GM12801 (cell line): Measurements from ENCODE around the gene C1orf210.

ENCODE experiments used
- TF ChIP-seq, protein P1 (sequence below): IDR thresholded peaks from one replicate; pipeline ENCODE4 v1.5.1; 2011; ENCODE audit warnings: control low read depth; ENCODE audit not compliant: insufficient read length; ENCODE audit errors: extremely low read depth

C1orf210 gene

DNA sequence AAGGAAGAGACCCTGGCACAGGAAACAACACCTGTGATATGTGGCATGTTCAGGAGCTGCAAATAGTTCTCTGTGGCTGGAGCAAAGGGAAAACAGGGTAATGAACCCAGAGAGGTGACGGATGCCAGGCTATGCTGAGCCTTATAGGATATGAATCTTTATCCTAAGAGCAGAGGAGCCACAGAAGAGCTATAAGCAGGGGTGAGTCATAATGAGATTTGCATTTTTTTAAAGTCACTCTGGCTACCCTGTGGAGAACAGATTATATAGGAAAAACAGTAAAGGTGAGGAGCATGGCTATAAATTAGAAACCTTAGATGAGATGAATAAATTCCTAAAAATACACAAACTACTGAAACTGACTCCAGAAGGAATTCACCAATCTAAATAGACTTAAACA is 39.4 kb upstream of the C1orf210 start:
- TF ChIP-seq, protein P1, sequence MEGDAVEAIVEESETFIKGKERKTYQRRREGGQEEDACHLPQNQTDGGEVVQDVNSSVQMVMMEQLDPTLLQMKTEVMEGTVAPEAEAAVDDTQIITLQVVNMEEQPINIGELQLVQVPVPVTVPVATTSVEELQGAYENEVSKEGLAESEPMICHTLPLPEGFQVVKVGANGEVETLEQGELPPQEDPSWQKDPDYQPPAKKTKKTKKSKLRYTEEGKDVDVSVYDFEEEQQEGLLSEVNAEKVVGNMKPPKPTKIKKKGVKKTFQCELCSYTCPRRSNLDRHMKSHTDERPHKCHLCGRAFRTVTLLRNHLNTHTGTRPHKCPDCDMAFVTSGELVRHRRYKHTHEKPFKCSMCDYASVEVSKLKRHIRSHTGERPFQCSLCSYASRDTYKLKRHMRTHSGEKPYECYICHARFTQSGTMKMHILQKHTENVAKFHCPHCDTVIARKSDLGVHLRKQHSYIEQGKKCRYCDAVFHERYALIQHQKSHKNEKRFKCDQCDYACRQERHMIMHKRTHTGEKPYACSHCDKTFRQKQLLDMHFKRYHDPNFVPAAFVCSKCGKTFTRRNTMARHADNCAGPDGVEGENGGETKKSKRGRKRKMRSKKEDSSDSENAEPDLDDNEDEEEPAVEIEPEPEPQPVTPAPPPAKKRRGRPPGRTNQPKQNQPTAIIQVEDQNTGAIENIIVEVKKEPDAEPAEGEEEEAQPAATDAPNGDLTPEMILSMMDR = no peak

DNA sequence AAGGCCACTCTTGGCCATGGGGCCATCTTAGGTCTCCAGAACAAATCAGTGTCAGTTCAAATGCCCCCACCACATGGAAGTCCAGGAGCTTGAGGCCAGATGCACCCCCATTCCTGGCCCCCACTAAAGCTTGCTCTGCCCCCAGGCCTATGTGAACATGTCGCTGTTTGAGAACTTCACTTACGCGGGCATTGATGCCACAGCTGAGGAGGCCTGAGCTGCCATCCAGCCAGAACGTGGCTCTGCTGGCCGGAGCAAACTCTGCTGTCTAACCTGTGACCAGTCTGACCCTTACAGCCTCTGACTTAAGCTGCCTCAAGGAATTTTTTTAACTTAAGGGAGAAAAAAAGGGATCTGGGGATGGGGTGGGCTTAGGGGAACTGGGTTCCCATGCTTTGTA is 37.1 kb upstream of the C1orf210 start:
- TF ChIP-seq, protein P1 = no peak

GRCh38 chr1:43321331-43321891 is 36.0 kb upstream of the C1orf210 start:
- TF ChIP-seq, protein P1 = no peak

GRCh38 chr1:43319766-43320165 is 34.4 kb upstream of the C1orf210 start:
- TF ChIP-seq, protein P1 = no peak

GRCh38 chr1:43319288-43319687 is 33.9 kb upstream of the C1orf210 start:
- TF ChIP-seq, protein P1 = no peak

GRCh38 chr1:43318831-43319230 is 33.5 kb upstream of the C1orf210 start:
- TF ChIP-seq, protein P1 = no peak

DNA sequence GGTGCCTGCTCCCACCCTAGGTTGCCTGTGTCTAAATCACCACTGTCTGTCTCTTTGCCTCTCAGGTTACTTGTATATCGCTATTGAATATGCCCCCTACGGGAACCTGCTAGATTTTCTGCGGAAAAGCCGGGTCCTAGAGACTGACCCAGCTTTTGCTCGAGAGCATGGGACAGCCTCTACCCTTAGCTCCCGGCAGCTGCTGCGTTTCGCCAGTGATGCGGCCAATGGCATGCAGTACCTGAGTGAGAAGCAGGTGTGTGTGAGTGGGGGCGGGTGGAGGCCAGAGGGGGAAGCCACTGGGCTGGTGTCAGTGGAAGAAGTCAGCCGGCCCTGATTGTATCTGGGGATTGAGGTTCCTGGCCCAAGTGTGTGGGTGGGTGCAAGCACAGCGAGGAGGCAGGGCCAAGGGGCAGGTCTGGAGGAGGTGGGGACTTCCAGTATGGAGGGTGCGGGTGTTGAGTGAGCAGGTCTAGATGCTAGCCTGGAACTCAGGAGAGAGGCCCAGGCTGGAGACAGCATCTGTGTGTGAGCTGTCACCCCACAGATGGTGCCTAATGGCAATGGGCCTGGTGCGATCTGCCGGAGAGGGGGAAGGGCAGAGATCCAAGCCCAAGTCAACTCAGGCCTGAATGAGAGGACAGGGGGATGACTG is 32.6 kb upstream of the C1orf210 start:
- TF ChIP-seq, protein P1 = no peak
